Measurements from ENCODE around the gene FBXO31. TPM values are rescaled to one million over a fixed set of nuclear protein-coding genes. Genes with fewer than 3 reads are reported as not detected.

Gene FBXO31
- total and polyA plus RNA-seq, 10 of the 15 experiments (the other 5 are each of a cell fraction or from before 2014, with no cell fraction given), result 0.19 to 33.1 (median 10.3) TPM

DNA sequence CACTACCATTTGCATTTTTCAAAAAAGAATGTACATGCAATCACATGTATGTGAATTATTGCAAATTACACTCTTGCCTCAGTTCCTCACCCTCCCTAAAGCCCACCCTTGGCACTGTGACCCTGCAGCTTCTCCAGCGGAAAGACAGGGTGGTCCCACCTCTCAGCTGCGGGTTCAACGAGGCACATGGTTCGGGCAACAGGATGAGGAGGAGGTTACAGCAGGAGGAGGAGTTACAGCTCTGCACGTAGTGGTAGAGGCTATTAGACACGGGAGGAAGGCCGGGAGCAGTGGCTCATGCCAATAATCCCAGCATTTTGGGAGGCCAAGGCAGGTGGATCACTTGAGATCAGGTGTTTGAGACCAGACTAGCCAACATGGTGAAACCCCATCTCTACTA is 71.6 kb downstream of the FBXO31 start:
- RAD21 ChIA-PET (ENCODE audit: unreplicated experiment), result no interaction called here
- no peaks in the 10 kb centered on the region for H3K27me3 ChIP-seq (replicated peaks in 1 of 2; ENCODE audit: control insufficient read depth in 2 of 2, insufficient read depth in 2 of 2, low read length in 1 of 2)
- BruUV-seq (replicated peaks), result no TSS peak
- in situ Hi-C loops (cut with MboI) (no loop called here), intact Hi-C loops (cut with micrococcal nuclease; ENCODE audit: unreplicated experiment) (loop anchor here (10.0 kb wide), 1 partner anchor 323 kb away; no protein-coding TSS in a partner anchor)
- H4K20me1 ChIP-seq (ENCODE audit: control insufficient read depth, insufficient read depth), result no peaks in the 10 kb centered on the region
- no peak overlapping the region for H2AFZ ChIP-seq (ENCODE audit: control insufficient read depth, low read depth, low read length)
- H3K4me3 ChIP-seq, result no peak overlapping the region
- no peak overlapping the region for H3K27ac ChIP-seq (ENCODE audit: control insufficient read depth, insufficient read depth)
- CTCF ChIA-PET, result interaction anchor here (0.8 kb wide), 1 partner anchor 14 kb away, joined by 3 read pairs; no protein-coding TSS in a partner anchor
- no peaks in the 10 kb centered on the region for H3K9me3 ChIP-seq (replicated peaks; ENCODE audit: control insufficient read depth, insufficient read depth, low read length)
- no peak for DNase-seq (ENCODE audit: low read depth, low spot score)
- ATAC-seq, result no peak
- no peak overlapping the region for H3K9ac ChIP-seq (ENCODE audit: control insufficient read depth, insufficient read depth, low read length)
- POLR2A ChIA-PET, result no interaction called here
- WGBS (ENCODE audit: insufficient coverage, insufficient replicate concordance, low lambda C conversion rate, missing lambda C conversion rate), result 85% methylated on average over 7 of the region's 7 CpGs
- no peaks in the 10 kb centered on the region; the same call in 1 of the 2 replicates for H3K79me2 ChIP-seq (ENCODE audit: control insufficient read depth, insufficient read depth, low read length)
- no peak overlapping the region for H3K4me2 ChIP-seq (ENCODE audit: control insufficient read depth, insufficient read depth)
- no peak for FAIRE-seq
- H3K36me3 ChIP-seq (ENCODE audit: control insufficient read depth in 2 of 2, insufficient read depth in 2 of 2, low read length in 1 of 2), result no peaks in the 10 kb centered on the region; a peak in 1 of 4 replicates
- peaks cover 5% of the 10 kb centered on the region; the same call in 1 of the 2 replicates for H3K4me1 ChIP-seq (ENCODE audit: control insufficient read depth, insufficient read depth, low read length)
- SMC1A ChIA-PET (ENCODE audit: uncharacterized antibody, unreplicated experiment), result no interaction called here
- no peak for TF ChIP-seq FOXM1 (IDR thresholded peaks at IDR 0.05; ENCODE audit: low read depth, low read length)
- TF ChIP-seq TCF7 (IDR thresholded peaks at IDR 0.05; ENCODE audit: borderline replicate concordance), result no peak
- no peak for TF ChIP-seq MXI1 (IDR thresholded peaks at IDR 0.05; ENCODE audit: low read depth, low read length)
- TF ChIP-seq ZNF622 (IDR thresholded peaks at IDR 0.05), result no peak
- TF ChIP-seq, protein P1, sequence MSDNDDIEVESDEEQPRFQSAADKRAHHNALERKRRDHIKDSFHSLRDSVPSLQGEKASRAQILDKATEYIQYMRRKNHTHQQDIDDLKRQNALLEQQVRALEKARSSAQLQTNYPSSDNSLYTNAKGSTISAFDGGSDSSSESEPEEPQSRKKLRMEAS (IDR thresholded peaks at IDR 0.05; ENCODE audit: low read depth, low read length), result no peak
- no peak for TF ChIP-seq BACH1 (IDR thresholded peaks at IDR 0.05; ENCODE audit: borderline replicate concordance)
- no peak for TF ChIP-seq RAD21 (IDR thresholded peaks at IDR 0.05; ENCODE audit: insufficient read depth, low read depth, low read length)
- no peak for TF ChIP-seq CHD1 (IDR thresholded peaks at IDR 0.05; ENCODE audit: low read depth, low read length)
- TF ChIP-seq, protein P2, sequence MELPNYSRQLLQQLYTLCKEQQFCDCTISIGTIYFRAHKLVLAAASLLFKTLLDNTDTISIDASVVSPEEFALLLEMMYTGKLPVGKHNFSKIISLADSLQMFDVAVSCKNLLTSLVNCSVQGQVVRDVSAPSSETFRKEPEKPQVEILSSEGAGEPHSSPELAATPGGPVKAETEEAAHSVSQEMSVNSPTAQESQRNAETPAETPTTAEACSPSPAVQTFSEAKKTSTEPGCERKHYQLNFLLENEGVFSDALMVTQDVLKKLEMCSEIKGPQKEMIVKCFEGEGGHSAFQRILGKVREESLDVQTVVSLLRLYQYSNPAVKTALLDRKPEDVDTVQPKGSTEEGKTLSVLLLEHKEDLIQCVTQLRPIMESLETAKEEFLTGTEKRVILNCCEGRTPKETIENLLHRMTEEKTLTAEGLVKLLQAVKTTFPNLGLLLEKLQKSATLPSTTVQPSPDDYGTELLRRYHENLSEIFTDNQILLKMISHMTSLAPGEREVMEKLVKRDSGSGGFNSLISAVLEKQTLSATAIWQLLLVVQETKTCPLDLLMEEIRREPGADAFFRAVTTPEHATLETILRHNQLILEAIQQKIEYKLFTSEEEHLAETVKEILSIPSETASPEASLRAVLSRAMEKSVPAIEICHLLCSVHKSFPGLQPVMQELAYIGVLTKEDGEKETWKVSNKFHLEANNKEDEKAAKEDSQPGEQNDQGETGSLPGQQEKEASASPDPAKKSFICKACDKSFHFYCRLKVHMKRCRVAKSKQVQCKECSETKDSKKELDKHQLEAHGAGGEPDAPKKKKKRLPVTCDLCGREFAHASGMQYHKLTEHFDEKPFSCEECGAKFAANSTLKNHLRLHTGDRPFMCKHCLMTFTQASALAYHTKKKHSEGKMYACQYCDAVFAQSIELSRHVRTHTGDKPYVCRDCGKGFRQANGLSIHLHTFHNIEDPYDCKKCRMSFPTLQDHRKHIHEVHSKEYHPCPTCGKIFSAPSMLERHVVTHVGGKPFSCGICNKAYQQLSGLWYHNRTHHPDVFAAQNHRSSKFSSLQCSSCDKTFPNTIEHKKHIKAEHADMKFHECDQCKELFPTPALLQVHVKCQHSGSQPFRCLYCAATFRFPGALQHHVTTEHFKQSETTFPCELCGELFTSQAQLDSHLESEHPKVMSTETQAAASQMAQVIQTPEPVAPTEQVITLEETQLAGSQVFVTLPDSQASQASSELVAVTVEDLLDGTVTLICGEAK (IDR thresholded peaks at IDR 0.05; ENCODE audit: borderline replicate concordance), result no peak
- no peak for TF ChIP-seq BHLHE40 (IDR thresholded peaks at IDR 0.05; ENCODE audit: borderline replicate concordance in 1 of 2, low read depth in 2 of 2, low read length in 1 of 2)
- no peak for TF ChIP-seq YBX1 (IDR thresholded peaks at IDR 0.05)
- TF ChIP-seq CBX5 (IDR thresholded peaks at IDR 0.05; ENCODE audit: low read depth), result no peak
- TF ChIP-seq HDGF (IDR thresholded peaks at IDR 0.05), result no peak
- TF ChIP-seq, protein P3, sequence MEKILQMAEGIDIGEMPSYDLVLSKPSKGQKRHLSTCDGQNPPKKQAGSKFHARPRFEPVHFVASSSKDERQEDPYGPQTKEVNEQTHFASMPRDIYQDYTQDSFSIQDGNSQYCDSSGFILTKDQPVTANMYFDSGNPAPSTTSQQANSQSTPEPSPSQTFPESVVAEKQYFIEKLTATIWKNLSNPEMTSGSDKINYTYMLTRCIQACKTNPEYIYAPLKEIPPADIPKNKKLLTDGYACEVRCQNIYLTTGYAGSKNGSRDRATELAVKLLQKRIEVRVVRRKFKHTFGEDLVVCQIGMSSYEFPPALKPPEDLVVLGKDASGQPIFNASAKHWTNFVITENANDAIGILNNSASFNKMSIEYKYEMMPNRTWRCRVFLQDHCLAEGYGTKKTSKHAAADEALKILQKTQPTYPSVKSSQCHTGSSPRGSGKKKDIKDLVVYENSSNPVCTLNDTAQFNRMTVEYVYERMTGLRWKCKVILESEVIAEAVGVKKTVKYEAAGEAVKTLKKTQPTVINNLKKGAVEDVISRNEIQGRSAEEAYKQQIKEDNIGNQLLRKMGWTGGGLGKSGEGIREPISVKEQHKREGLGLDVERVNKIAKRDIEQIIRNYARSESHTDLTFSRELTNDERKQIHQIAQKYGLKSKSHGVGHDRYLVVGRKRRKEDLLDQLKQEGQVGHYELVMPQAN (conservative IDR thresholded peaks at IDR 0.05), result no peak
- no peak for TF ChIP-seq GATAD2B (conservative IDR thresholded peaks at IDR 0.05; ENCODE audit: low read depth)
- TF ChIP-seq, protein P4, sequence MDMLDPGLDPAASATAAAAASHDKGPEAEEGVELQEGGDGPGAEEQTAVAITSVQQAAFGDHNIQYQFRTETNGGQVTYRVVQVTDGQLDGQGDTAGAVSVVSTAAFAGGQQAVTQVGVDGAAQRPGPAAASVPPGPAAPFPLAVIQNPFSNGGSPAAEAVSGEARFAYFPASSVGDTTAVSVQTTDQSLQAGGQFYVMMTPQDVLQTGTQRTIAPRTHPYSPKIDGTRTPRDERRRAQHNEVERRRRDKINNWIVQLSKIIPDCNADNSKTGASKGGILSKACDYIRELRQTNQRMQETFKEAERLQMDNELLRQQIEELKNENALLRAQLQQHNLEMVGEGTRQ (IDR thresholded peaks at IDR 0.05; ENCODE audit: borderline replicate concordance, low read depth, low read length), result no peak
- no peak for TF ChIP-seq ETV6 (conservative IDR thresholded peaks at IDR 0.05 in 1 of 2, IDR thresholded peaks at IDR 0.05 in 1 of 2; ENCODE audit: borderline replicate concordance in 1 of 2, low read depth in 1 of 2)
- TF ChIP-seq PML (IDR thresholded peaks at IDR 0.05; ENCODE audit: low read length), result no peak
- no peak for TF ChIP-seq SPI1 (IDR thresholded peaks at IDR 0.05; ENCODE audit: borderline replicate concordance, insufficient read depth, low read depth, low read length)
